ENCODE measurements around the gene IRF8. TPM values are rescaled to one million over a fixed set of nuclear protein-coding genes. Genes with fewer than 3 reads are reported as not detected.

Gene IRF8
- polyA plus RNA-seq, 4 donors, result 28.0 to 52.1 (median 43.2) TPM

- no peak for FAIRE-seq
- H3K36me3 ChIP-seq (ENCODE audit: control insufficient read depth in 3 of 3, insufficient read depth in 2 of 3, low read depth in 1 of 3, low read length in 3 of 3), result no peaks in the 10 kb centered on the region
- no peak for DNase-seq
- H3K27me3 ChIP-seq (ENCODE audit: control insufficient read depth in 3 of 3, insufficient read depth in 3 of 3, low read length in 3 of 3), result no peaks in the 10 kb centered on the region
- no peaks in the 10 kb centered on the region for H3K9me3 ChIP-seq (ENCODE audit: control insufficient read depth in 2 of 2, insufficient read depth in 1 of 2, low read depth in 1 of 2, low read length in 1 of 2)
- 56 to 75% (median 68%) methylated on average over 4 of the region's 4 CpGs for WGBS, 3 donors
- peaks cover 0 to 27% (median 0%) of the 10 kb centered on the region in 3 donors for H3K4me1 ChIP-seq (ENCODE audit: control insufficient read depth in 3 of 3, insufficient read depth in 2 of 3, low read depth in 1 of 3, low read length in 2 of 3)
- H3K27ac ChIP-seq (ENCODE audit: low read depth in 1 of 3, low read length in 2 of 3), result no peak overlapping the region
- H3K4me3 ChIP-seq (ENCODE audit: low read depth in 1 of 3, low read length in 3 of 3), result no peak overlapping the region
These were observed 6.2 kb upstream of the IRF8 start for GRCh38 chr16:85892760-85893159.

DNA sequence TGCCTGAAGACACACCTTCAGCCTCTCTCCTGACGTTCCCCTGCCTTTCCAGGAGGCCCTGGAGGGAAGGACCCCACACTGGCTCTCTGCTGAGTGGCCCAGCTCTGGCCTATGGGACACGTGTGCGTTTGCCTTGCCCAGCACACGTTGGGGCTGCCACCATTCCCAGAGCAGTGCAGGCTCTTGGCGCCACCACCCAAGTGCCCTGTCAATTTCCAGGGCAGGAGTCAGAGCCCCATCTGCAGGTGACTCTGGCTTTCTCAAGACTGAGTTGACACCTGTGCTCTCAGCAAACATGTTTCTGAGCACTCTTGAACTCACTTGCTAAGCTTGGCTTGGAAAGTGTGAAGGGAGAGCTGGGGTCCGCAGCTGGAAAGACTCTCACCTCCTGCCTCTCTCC, 4.7 kb upstream of the IRF8 start:
- 21 to 58% (median 37%) methylated on average over 6 of the region's 6 CpGs for WGBS, 3 donors
- H3K27me3 ChIP-seq (ENCODE audit: control insufficient read depth in 3 of 3, insufficient read depth in 3 of 3, low read length in 3 of 3), result peaks cover 0 to 6% (median 0%) of the 10 kb centered on the region in 3 donors
- no peak overlapping the region for H3K4me3 ChIP-seq (ENCODE audit: low read depth in 1 of 3, low read length in 3 of 3)
- peaks cover 0 to 23% (median 3%) of the 10 kb centered on the region in 3 donors for H3K4me1 ChIP-seq (ENCODE audit: control insufficient read depth in 3 of 3, insufficient read depth in 2 of 3, low read depth in 1 of 3, low read length in 2 of 3)
- DNase-seq (peak; percentile 49 to 81), FAIRE-seq (no peak)
- H3K27ac ChIP-seq (ENCODE audit: low read depth in 1 of 3, low read length in 2 of 3), result no peak overlapping the region
- H3K36me3 ChIP-seq (ENCODE audit: control insufficient read depth in 3 of 3, insufficient read depth in 2 of 3, low read depth in 1 of 3, low read length in 3 of 3), result no peaks in the 10 kb centered on the region
- no peaks in the 10 kb centered on the region for H3K9me3 ChIP-seq (ENCODE audit: control insufficient read depth in 2 of 2, insufficient read depth in 1 of 2, low read depth in 1 of 2, low read length in 1 of 2)

DNA sequence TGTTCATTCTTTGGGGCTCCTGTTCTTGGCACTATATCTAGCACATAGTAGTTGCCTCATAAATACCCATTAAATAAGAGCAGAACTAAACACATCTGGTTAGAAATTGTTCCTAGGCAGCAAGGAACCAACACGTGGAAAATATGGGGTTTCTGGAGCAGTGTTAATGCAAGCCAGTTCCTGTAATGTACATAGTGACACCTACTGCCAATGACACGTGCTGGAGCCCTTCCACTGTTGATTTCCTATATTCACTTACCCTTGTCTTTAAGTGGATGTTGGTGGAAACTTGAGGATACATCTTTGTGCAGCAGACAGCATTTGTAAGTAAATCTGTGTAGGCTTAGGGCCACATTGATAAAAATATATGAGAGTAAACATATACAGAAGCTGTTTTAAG, 1.6 kb upstream of the IRF8 start:
- no peak overlapping the region for H3K4me3 ChIP-seq (ENCODE audit: low read depth in 1 of 3, low read length in 3 of 3)
- WGBS, 3 donors, result 8 to 22% (median 8%) methylated on average over 2 of the region's 2 CpGs
- H3K4me1 ChIP-seq (ENCODE audit: control insufficient read depth in 3 of 3, insufficient read depth in 2 of 3, low read depth in 1 of 3, low read length in 2 of 3), result peaks cover 7 to 31% (median 9%) of the 10 kb centered on the region in 3 donors
- no peak for FAIRE-seq
- H3K27me3 ChIP-seq (ENCODE audit: control insufficient read depth in 3 of 3, insufficient read depth in 3 of 3, low read length in 3 of 3), result peaks cover 0 to 6% (median 0%) of the 10 kb centered on the region in 3 donors
- peak; percentile 46 to 51 for DNase-seq
- H3K27ac ChIP-seq (ENCODE audit: low read depth in 1 of 3, low read length in 2 of 3), result no peak overlapping the region
- peaks cover 0 to 12% (median 0%) of the 10 kb centered on the region in 3 donors for H3K36me3 ChIP-seq (ENCODE audit: control insufficient read depth in 3 of 3, insufficient read depth in 2 of 3, low read depth in 1 of 3, low read length in 3 of 3)
- no peaks in the 10 kb centered on the region for H3K9me3 ChIP-seq (ENCODE audit: control insufficient read depth in 2 of 2, insufficient read depth in 1 of 2, low read depth in 1 of 2, low read length in 1 of 2)

DNA sequence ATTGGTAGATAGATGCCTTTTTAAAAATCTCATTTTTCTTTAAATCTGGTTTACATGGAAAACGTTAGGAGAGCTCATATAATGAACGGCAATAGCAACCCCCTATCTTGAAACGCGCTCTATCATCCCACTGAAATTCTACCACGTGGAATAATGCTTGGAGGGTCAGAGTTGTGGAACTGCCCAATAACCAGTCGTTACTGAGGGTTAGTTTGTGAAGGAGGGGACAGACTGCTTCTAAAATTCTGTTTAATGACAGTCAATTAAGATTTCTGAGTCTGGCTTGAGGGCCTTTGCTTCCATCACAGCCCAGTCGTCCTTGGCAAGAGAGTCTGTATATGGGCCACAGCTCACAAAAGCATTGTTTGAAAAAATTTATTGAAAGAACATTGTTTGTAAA, 482 bp downstream of the IRF8 start:
- H3K27me3 ChIP-seq (ENCODE audit: control insufficient read depth in 3 of 3, insufficient read depth in 3 of 3, low read length in 3 of 3), result peaks cover 0 to 6% (median 0%) of the 10 kb centered on the region in 3 donors
- H3K4me1 ChIP-seq (ENCODE audit: control insufficient read depth in 3 of 3, insufficient read depth in 2 of 3, low read depth in 1 of 3, low read length in 2 of 3), result peaks cover 7 to 28% (median 18%) of the 10 kb centered on the region in 3 donors
- H3K9me3 ChIP-seq (ENCODE audit: control insufficient read depth in 2 of 2, insufficient read depth in 1 of 2, low read depth in 1 of 2, low read length in 1 of 2), result no peaks in the 10 kb centered on the region
- DNase-seq (no peak), FAIRE-seq (no peak)
- H3K36me3 ChIP-seq (ENCODE audit: control insufficient read depth in 3 of 3, insufficient read depth in 2 of 3, low read depth in 1 of 3, low read length in 3 of 3), result peaks cover 0 to 31% (median 3%) of the 10 kb centered on the region in 3 donors
- WGBS, 3 donors, result 8 to 17% (median 13%) methylated on average over 7 of the region's 7 CpGs
- H3K4me3 ChIP-seq (ENCODE audit: low read depth in 1 of 3, low read length in 3 of 3), result peak overlapping the region; percentile 61 to 73 (median 69)
- H3K27ac ChIP-seq (ENCODE audit: low read depth in 1 of 3, low read length in 2 of 3), result peak overlapping the region; percentile 8 to 86 (median 61)

- peaks cover 0 to 6% of the 10 kb centered on the region in 2 donors for H3K9me3 ChIP-seq (ENCODE audit: control insufficient read depth in 2 of 2, insufficient read depth in 1 of 2, low read depth in 1 of 2, low read length in 1 of 2)
- peak; percentile 69 to 95 for DNase-seq
- WGBS, 3 donors, result 10 to 43% (median 39%) methylated on average over 17 of the region's 17 CpGs
These were observed 1.2 kb downstream of the IRF8 start for GRCh38 chr16:85900027-85900792.

DNA sequence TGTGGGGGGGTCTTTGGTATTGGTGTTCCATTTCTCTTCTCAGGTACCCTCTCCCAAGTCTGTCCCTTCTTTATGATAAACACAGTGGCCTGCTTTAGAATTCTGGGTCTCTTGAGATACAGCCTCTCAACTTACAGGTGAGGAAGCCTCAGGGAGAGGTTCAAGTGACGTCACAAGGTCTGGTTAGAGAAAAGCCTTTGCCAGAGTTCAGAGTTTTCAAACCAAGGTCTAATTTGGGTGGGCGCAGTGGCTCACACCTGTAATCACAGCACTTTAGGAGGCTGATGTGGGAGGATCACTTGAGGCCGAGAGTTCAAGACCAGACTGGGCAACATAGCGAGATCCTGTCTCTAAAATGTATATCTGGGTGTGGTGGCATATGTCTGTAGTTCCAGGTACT, 2.1 kb downstream of the IRF8 start:
- H3K27ac ChIP-seq (ENCODE audit: low read depth in 1 of 3, low read length in 2 of 3), result peak overlapping the region in 1 of 3 donors; percentile 69
- peaks cover 0 to 45% (median 6%) of the 10 kb centered on the region in 3 donors for H3K36me3 ChIP-seq (ENCODE audit: control insufficient read depth in 3 of 3, insufficient read depth in 2 of 3, low read depth in 1 of 3, low read length in 3 of 3)
- WGBS, 3 donors, result 74 to 82% (median 78%) methylated on average over 4 of the region's 4 CpGs
- peaks cover 0 to 6% (median 0%) of the 10 kb centered on the region in 3 donors for H3K27me3 ChIP-seq (ENCODE audit: control insufficient read depth in 3 of 3, insufficient read depth in 3 of 3, low read length in 3 of 3)
- DNase-seq (no peak), FAIRE-seq (no peak)
- H3K4me1 ChIP-seq (ENCODE audit: control insufficient read depth in 3 of 3, insufficient read depth in 2 of 3, low read depth in 1 of 3, low read length in 2 of 3), result peaks cover 7 to 28% (median 18%) of the 10 kb centered on the region in 3 donors
- peak overlapping the region in 2 of 3 donors; percentile 61 to 69 for H3K4me3 ChIP-seq (ENCODE audit: low read depth in 1 of 3, low read length in 3 of 3)
- H3K9me3 ChIP-seq (ENCODE audit: control insufficient read depth in 2 of 2, insufficient read depth in 1 of 2, low read depth in 1 of 2, low read length in 1 of 2), result peaks cover 0 to 12% of the 10 kb centered on the region in 2 donors

More at GRCh38 chr16:85900027-85900792, 1.2 kb downstream of the IRF8 start:
- no peak for FAIRE-seq
- peaks cover 0 to 39% (median 3%) of the 10 kb centered on the region in 3 donors for H3K36me3 ChIP-seq (ENCODE audit: control insufficient read depth in 3 of 3, insufficient read depth in 2 of 3, low read depth in 1 of 3, low read length in 3 of 3)
- peaks cover 0 to 6% (median 0%) of the 10 kb centered on the region in 3 donors for H3K27me3 ChIP-seq (ENCODE audit: control insufficient read depth in 3 of 3, insufficient read depth in 3 of 3, low read length in 3 of 3)
- peak overlapping the region; percentile 61 to 73 (median 69) for H3K4me3 ChIP-seq (ENCODE audit: low read depth in 1 of 3, low read length in 3 of 3)
- H3K4me1 ChIP-seq (ENCODE audit: control insufficient read depth in 3 of 3, insufficient read depth in 2 of 3, low read depth in 1 of 3, low read length in 2 of 3), result peaks cover 7 to 28% (median 18%) of the 10 kb centered on the region in 3 donors
- peak overlapping the region; percentile 16 to 86 (median 61) for H3K27ac ChIP-seq (ENCODE audit: low read depth in 1 of 3, low read length in 2 of 3)

DNA sequence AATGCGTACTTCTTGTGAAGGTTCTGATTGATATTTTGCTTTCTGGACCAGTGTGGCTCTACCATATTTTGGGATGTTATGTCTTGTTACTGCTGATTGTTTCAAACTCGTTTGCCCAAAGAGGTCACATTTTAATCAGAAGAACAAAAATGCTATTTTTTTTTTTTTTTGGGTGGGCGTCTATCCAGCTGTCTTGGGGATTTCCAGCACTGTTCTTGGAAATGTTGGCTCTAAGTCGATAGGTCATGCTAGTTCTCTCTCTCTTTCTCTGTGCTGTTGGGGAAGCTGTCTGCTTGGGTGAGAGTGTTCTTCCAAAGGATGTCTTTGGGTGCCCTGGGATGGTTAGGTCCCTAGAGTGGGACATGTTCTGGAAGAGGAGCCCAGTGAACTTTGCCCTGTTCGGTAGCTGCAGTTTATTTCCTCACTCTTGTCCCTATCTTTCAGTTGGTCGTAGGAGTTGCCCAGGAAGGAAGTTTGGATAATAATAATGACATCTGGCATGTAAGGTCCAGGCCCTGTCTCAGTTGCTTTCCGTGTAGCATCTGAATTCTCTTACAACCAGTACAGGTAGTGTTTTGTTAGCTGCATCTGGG, 2.9 kb downstream of the IRF8 start:
- H3K4me1 ChIP-seq (ENCODE audit: control insufficient read depth in 3 of 3, insufficient read depth in 2 of 3, low read depth in 1 of 3, low read length in 2 of 3), result peaks cover 7 to 28% (median 18%) of the 10 kb centered on the region in 3 donors
- peaks cover 0 to 52% (median 6%) of the 10 kb centered on the region in 3 donors for H3K36me3 ChIP-seq (ENCODE audit: control insufficient read depth in 3 of 3, insufficient read depth in 2 of 3, low read depth in 1 of 3, low read length in 3 of 3)
- peak; percentile 42 to 65 for DNase-seq
- H3K27me3 ChIP-seq (ENCODE audit: control insufficient read depth in 3 of 3, insufficient read depth in 3 of 3, low read length in 3 of 3), result peaks cover 0 to 6% (median 0%) of the 10 kb centered on the region in 3 donors
- WGBS, 3 donors, result 21 to 33% (median 22%) methylated on average over 7 of the region's 7 CpGs
- FAIRE-seq, result no peak
- peak overlapping the region in 2 of 3 donors; percentile 30 to 61 for H3K4me3 ChIP-seq (ENCODE audit: low read depth in 1 of 3, low read length in 3 of 3)
- H3K9me3 ChIP-seq (ENCODE audit: control insufficient read depth in 2 of 2, insufficient read depth in 1 of 2, low read depth in 1 of 2, low read length in 1 of 2), result peaks cover 0 to 15% of the 10 kb centered on the region in 2 donors
- peak overlapping the region in 1 of 3 donors; percentile 72 for H3K27ac ChIP-seq (ENCODE audit: low read depth in 1 of 3, low read length in 2 of 3)

DNA sequence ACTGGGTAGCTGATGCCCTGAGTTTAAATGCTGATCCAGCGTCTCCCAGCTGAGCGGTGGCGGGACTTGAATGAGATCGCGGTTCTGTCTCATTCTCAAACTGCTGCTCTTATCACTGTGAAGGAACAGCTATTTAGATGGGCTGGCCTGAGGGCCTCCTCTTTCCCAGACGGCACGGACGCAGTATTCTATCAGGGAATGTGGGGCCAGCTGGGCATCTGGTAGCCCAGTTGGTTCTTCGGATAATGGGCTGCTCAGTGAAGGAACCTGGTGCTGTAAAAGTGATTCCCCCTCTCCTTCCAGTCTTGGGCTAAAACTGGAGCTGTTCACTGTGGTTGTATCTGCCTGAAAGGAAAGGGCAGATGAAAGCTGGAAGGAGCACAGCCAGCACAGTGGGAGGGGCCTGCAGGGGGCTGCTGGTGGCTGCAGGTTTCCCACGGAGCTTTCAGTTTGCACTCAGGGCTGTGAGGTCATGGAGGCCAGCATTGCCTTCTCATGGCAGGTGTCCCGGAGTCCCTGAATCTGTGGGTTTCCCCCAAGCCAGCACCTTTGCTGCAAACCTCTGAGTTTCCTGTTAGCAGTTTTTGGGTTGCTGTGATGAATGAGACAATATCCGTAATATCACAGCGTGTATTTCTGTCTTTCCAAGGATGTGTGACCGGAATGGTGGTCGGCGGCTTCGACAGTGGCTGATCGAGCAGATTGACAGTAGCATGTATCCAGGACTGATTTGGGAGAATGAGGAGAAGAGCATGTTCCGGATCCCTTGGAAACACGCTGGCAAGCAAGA, 3.6 kb downstream of the IRF8 start:
- Histone ChIP-seq H3K4me3 (ENCODE audit: low read depth in 1 of 3, low read length in 3 of 3) (peak overlapping the region; percentile 3 to 30 (median 8)), H3K27ac (ENCODE audit: low read depth in 1 of 3, low read length in 2 of 3) (peak overlapping the region in 1 of 3 donors; percentile 72), H3K27me3 (ENCODE audit: control insufficient read depth in 3 of 3, insufficient read depth in 3 of 3, low read length in 3 of 3) (peaks cover 0 to 6% (median 0%) of the 10 kb centered on the region in 3 donors), H3K9me3 (ENCODE audit: control insufficient read depth in 2 of 2, insufficient read depth in 1 of 2, low read depth in 1 of 2, low read length in 1 of 2) (peaks cover 0 to 15% of the 10 kb centered on the region in 2 donors), H3K36me3 (ENCODE audit: control insufficient read depth in 3 of 3, insufficient read depth in 2 of 3, low read depth in 1 of 3, low read length in 3 of 3) (peaks cover 0 to 55% (median 6%) of the 10 kb centered on the region in 3 donors), H3K4me1 (ENCODE audit: control insufficient read depth in 3 of 3, insufficient read depth in 2 of 3, low read depth in 1 of 3, low read length in 2 of 3) (peaks cover 7 to 28% (median 18%) of the 10 kb centered on the region in 3 donors)
- WGBS, 3 donors, result 48 to 55% (median 49%) methylated on average over 20 of the region's 20 CpGs
- DNase-seq (peak; percentile 28 to 44), FAIRE-seq (no peak)

Data from small intestine (tissue), 7 donors.